K562 (cell line): ENCODE results near the gene MCU. TPM values are rescaled to one million over a fixed set of nuclear protein-coding genes. Genes with fewer than 3 reads are reported as not detected.

ENCODE experiments used
- CBX5 ChIP-seq: IDR thresholded peaks from 2 replicates; pipeline ENCODE4 v1.6.1; 2014; ENCODE audit warnings: low read depth, borderline replicate concordance
- FOXA1 ChIP-seq: fragments of 450-650 bp; IDR thresholded peaks from 2 replicates; pipeline ENCODE4 v1.6.1; 2016; ENCODE audit warnings: mild to moderate bottlenecking, borderline replicate concordance
- HLTF ChIP-seq: fragments of 450-650 bp; IDR thresholded peaks from 2 replicates; pipeline ENCODE4 v1.6.1; 2016
- L3MBTL2 ChIP-seq: fragments of 450-650 bp; IDR thresholded peaks from 2 replicates; pipeline ENCODE4 v1.6.1; 2016; ENCODE audit warnings: mild to moderate bottlenecking, moderate library complexity
- MAFG ChIP-seq: fragments of 450-650 bp; conservative IDR thresholded peaks from 2 replicates; pipeline ENCODE4 v1.6.1; 2016; ENCODE audit warnings: missing genetic modification characterization, missing compliant biosample characterization
- MTA3 ChIP-seq: fragments of 450-650 bp; formaldehyde crosslinking; IDR thresholded peaks from 2 replicates; pipeline ENCODE4 v1.6.1; 2017; ENCODE audit warnings: mild to moderate bottlenecking, borderline replicate concordance
- MYC ChIP-seq, 2 experiments: fragments of 250-450 bp in 1 of 2; sonication (Bioruptor Pico) in 1 of 2; IDR thresholded peaks; 2 replicates each; pipeline versions ENCODE4 v1.5.1 to v1.6.1; 2012 to 2021; ENCODE audit warnings: low read depth in 2 of 2, borderline replicate concordance in 1 of 2, improper control_type of control experiment in 1 of 2, low read length in 1 of 2, mild to moderate bottlenecking in 1 of 2, moderate library complexity in 1 of 2
- NFE2 ChIP-seq: IDR thresholded peaks from 2 replicates; pipeline ENCODE4 v1.6.1; 2014; ENCODE audit warnings: antibody characterized with exemption, low read depth
- NFE2L1 ChIP-seq: fragments of 450-650 bp; IDR thresholded peaks from 2 replicates; pipeline ENCODE4 v1.6.1; 2016; ENCODE audit warnings: missing genetic modification characterization, low read depth, mild to moderate bottlenecking, missing compliant biosample characterization, moderate library complexity, borderline replicate concordance
- NFYB ChIP-seq: IDR thresholded peaks from 2 replicates; pipeline ENCODE4 v1.6.1; 2011; ENCODE audit warnings: mild to moderate bottlenecking, moderate library complexity; ENCODE audit not compliant: insufficient read length; ENCODE audit errors: extremely low read depth
- NR2C1 ChIP-seq, 2 experiments: fragments of 450-650 bp; IDR thresholded peaks; 2 replicates each; pipeline ENCODE4 v1.6.1; 2017; ENCODE audit warnings: mild to moderate bottlenecking in 2 of 2, antibody characterized with exemption in 1 of 2, inconsistent platforms in 1 of 2, missing compliant biosample characterization in 1 of 2, missing genetic modification characterization in 1 of 2
- RAD21 ChIP-seq, 2 experiments: fragments of 250-450 bp in 1 of 2; fragments of 450-650 bp in 1 of 2; sonication (Bioruptor Pico) in 1 of 2; formaldehyde crosslinking in 1 of 2; IDR thresholded peaks in 1 of 2; conservative IDR thresholded peaks in 1 of 2; 2 replicates each; pipeline versions ENCODE4 v1.4.0 to v1.8.0; 2020 to 2022; ENCODE audit warnings: mild to moderate bottlenecking in 2 of 2, moderate library complexity in 1 of 2
- YY1 ChIP-seq, 3 experiments: IDR thresholded peaks; 2 replicates each; pipeline ENCODE4 v1.6.1; 2011; ENCODE audit warnings: low read length in 2 of 3, mild to moderate bottlenecking in 2 of 3, moderate library complexity in 2 of 3, borderline replicate concordance in 1 of 3, control low read depth in 1 of 3, low read depth in 1 of 3; ENCODE audit not compliant: insufficient read depth in 3 of 3, insufficient replicate concordance in 2 of 3, control insufficient read depth in 1 of 3, insufficient read length in 1 of 3; ENCODE audit errors: extremely low read depth in 1 of 3
- ZC3H8 ChIP-seq: fragments of 450-650 bp; IDR thresholded peaks from 2 replicates; pipeline ENCODE4 v1.6.1; 2017
- ZNF318 ChIP-seq, 2 experiments: fragments of 450-650 bp; IDR thresholded peaks; 2 replicates each; pipeline ENCODE4 v1.6.1; 2016; ENCODE audit warnings: mild to moderate bottlenecking in 2 of 2, borderline replicate concordance in 1 of 2, low read depth in 1 of 2, moderate library complexity in 1 of 2
- ZNF384 ChIP-seq: IDR thresholded peaks from 2 replicates; pipeline ENCODE4 v1.6.1; 2012; ENCODE audit warnings: low read depth, low read length, improper control_type of control experiment
- ZSCAN32 ChIP-seq: fragments of 450-650 bp; formaldehyde crosslinking; IDR thresholded peaks from 2 replicates; pipeline ENCODE4 v1.4.0; 2020; ENCODE audit warnings: mild to moderate bottlenecking, moderate library complexity
- polyA plus RNA-seq, 8 experiments: library from polyadenylated mRNA; depleted of rRNA in 4 of 8; stranded (reverse) in 5 of 8; unstranded in 3 of 8; fragments of >200 nt; fragmentation: Nextera tagmentation in 2 of 8; fragmentation: Illumina TruSeq in 1 of 8; extraction: Ambion mirVana in 2 of 8; extraction: Trizol in 1 of 8; gene quantifications; 2 replicates each; pipeline versions ENCODE4 v1.2.1 to v1.2.3, GENCODE V29; 2011 to 2014; ENCODE audit warnings: inconsistent platforms in 1 of 8, missing spikeins in 1 of 8
- total RNA-seq, 7 experiments: library from RNA; depleted of rRNA in 6 of 7; stranded (reverse); fragments of >200 nt in 6 of 7; fragmentation: Illumina TruSeq in 2 of 7; extraction: Trizol in 2 of 7; gene quantifications; 2 replicates each; pipeline versions ENCODE4 v1.2.1 to v1.2.3, GENCODE V29; 2011 to 2021; ENCODE audit warnings: low replicate concordance in 1 of 7

The MCU gene
- total and polyA plus RNA-seq, 9 of the 15 experiments (the other 6 are each of a cell fraction or from before 2014, with no cell fraction given) = 8.2 to 88.8 (median 21.3) TPM

GRCh38 chr10:72659694-72660093 lies 32.2 kb upstream of the MCU start (continued):
- no peak for TF ChIP-seq ZNF318 (IDR thresholded peaks at IDR 0.05; ENCODE audit: borderline replicate concordance in 1 of 2, low read depth in 1 of 2)
- no peak for TF ChIP-seq MYC (IDR thresholded peaks at IDR 0.05; ENCODE audit: low read depth, low read length)
- no peak for TF ChIP-seq MYC (CRISPR knock-in tag; IDR thresholded peaks at IDR 0.05; ENCODE audit: borderline replicate concordance, low read depth)
- TF ChIP-seq ZC3H8 = no peak
- TF ChIP-seq RAD21 (CRISPR knock-in tag; conservative IDR thresholded peaks at IDR 0.05 in 1 of 2, IDR thresholded peaks at IDR 0.05 in 1 of 2) = no peak
- no peak for TF ChIP-seq ZSCAN32 (CRISPR knock-in tag)
- TF ChIP-seq L3MBTL2 = peak; percentile 98
- TF ChIP-seq MTA3 = no peak
- TF ChIP-seq YY1 (IDR thresholded peaks at IDR 0.05; ENCODE audit: borderline replicate concordance in 1 of 3, control insufficient read depth in 1 of 3, extremely low read depth in 1 of 3, insufficient read depth in 3 of 3, insufficient read length in 1 of 3, insufficient replicate concordance in 2 of 3, low read depth in 1 of 3, low read length in 2 of 3) = peak in 1 of 3 experiments; percentile 44
- TF ChIP-seq FOXA1 = no peak
- TF ChIP-seq NFYB = no peak
- no peak for TF ChIP-seq HLTF
- TF ChIP-seq NFE2 = peak; percentile 97
- TF ChIP-seq ZNF384 = peak; percentile 84
- peak; percentile 98 for TF ChIP-seq MAFG (tag)
- no peak for TF ChIP-seq CBX5
- peak; percentile 34; the same call in 1 of the 2 replicates for TF ChIP-seq NR2C1 (IDR thresholded peaks at IDR 0.05)
- TF ChIP-seq NR2C1 (tag; IDR thresholded peaks at IDR 0.05) = 0 out of 2 replicates have a peak, but pooled peaks have one; percentile 13
- TF ChIP-seq NFE2L1 (tag) = peak; percentile 93
